GM12892 (cell line): Measurements from ENCODE around the gene FAM222A.

ENCODE experiments used
- POLR2A ChIP-seq: IDR thresholded peaks from 2 replicates; pipeline ENCODE4 v1.6.1; 2011; ENCODE audit warnings: low read depth, low read length, control low read depth
- POLR2AphosphoS5 ChIP-seq: IDR thresholded peaks from 2 replicates; pipeline ENCODE4 v1.6.1; 2011; ENCODE audit warnings: low read depth, low read length, control low read depth
- TAF1 ChIP-seq: IDR thresholded peaks from 2 replicates; pipeline ENCODE4 v1.6.1; 2011; ENCODE audit warnings: low read depth, mild to moderate bottlenecking, control low read depth, low read length, borderline replicate concordance

DNA sequence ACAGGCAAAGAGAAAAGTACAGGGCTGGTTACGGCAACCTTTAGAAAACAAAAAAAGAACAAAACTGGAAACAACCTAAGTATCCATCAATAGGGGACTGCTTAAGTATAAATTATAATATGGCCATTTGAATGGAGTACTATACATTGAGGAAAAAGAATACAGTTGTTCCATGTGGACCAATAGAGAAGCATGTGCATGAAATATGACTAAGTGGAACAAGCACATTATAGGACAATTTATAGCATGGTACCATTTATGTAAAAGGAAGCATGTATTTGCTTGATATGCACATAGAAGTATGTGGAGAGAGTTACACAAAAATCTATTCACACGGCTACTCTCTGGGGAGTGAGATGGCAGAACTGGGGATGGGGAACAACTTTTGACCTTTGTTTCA is 49.2 kb upstream of the FAM222A start:
- TF ChIP-seq POLR2A (no peak), POLR2AphosphoS5 (no peak), TAF1 (no peak)
